GM19452 (cell line): ENCODE measurements around the gene FOXI1.

Experiments used
- ATAC-seq: cut with Tn5 transposase; IDR thresholded peaks from one replicate; pipeline ENCODE4 v1.9.1; 2021; ENCODE audit not compliant: unreplicated experiment

Gene FOXI1

DNA sequence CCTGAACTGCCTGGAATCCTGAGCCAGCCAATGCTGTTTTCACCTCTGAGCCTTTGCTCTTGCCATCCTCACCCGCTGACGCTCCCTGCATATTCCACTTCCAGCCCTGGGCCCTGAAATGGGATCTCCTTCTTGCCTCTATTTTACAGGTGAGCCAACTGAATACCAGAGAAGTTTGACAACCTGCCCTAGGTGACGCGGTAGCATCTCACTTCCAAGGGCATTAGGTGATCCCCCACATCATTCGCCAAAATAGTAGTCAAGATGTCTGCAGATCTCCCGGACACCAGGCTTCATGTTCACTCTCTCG is 43.5 kb downstream of the FOXI1 start:
- no peak for ATAC-seq

DNA sequence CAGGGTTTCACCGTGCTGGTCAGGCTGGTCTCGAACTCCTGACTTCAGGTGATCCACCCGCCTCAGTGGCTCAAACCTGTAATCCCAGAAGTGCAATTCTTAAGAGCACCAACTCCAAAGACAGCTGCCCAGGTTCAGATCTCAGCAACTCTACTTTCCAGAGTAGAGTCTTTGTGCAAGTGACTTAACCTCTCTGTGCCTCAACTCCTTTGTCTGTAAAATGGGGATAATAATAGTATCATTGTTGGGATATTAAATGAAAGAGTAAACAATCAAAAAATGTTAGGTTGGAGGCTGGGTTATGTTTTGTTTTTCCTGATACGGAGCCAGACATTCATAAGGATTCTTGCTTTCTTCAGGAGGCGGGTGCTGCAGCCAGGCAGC is 45.0 kb downstream of the FOXI1 start:
- ATAC-seq, result no peak

DNA sequence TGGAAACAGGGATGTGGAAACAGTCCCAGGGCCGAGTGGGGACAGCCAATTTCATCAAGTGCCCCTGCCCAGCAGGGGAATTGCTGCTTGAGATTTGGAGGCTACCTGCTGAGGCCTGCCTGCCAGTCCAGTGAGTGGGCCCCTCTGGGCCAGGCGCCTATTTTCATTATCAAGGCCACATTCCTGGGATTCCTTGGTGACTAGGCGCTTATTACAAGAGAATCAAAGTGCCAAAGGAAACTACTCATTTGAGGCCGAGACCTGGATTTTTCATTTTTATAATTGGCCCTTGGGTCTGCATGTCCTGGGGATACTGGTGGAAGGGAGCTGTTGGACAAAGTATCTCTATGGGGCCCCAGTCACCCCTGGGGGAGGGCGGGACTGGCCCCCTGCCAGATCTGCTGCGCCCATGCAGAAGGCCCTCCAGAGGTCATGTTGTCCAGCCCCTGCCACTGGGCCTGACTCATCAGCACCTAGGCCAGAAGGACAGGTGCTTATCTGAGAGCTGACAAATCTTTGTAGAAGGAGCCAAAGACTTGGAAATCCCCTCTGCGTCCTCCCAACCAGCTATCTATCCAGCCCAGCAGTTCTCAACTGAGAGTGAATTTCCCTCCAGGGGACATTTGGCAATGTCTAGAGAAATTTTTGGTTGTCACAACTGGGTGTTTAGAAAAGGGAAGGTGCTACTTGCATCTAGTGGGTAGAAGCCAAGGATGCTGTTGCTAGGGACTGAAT is 45.6 kb downstream of the FOXI1 start:
- ATAC-seq, result no peak

DNA sequence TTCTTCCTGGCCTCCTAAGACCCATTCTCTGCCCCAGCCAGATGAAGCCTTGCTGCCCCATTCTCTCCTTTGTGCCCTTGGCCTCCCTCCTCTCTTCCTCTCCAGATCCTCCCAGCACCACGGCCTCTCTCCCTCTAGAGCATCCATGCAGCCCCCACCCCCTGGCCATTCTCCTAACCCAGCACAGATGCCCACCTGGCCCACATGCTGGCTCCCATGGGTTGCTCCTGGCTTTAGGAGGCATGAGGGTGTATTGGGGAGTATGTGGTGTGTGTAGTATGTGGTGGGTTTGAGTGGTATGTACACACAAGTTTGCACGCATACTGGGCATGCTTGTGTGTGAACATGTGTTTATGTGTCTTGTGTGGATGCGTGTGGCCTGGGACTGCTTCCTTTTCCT is 47.1 kb downstream of the FOXI1 start:
- ATAC-seq, result no peak

DNA sequence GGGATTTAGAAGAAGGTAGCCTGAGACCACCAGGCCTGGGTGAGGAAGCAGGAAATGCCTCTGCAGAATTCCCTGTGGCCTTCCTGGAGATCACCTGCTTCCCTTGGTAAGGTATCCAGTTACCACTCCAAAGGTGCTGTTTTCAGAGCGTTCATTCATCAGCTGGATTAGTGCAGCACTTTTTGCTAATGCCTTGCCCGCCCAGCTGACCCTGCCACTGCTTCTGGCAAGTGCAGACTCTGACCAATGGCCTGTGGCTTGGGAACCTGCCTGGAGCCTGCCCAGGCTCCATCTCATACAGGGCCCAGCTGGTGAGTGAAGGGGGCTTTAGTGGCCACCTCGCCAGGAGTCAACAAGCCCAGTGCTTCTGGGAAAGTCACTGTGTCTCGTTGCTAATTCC is 48.6 kb downstream of the FOXI1 start:
- ATAC-seq, result no peak

DNA sequence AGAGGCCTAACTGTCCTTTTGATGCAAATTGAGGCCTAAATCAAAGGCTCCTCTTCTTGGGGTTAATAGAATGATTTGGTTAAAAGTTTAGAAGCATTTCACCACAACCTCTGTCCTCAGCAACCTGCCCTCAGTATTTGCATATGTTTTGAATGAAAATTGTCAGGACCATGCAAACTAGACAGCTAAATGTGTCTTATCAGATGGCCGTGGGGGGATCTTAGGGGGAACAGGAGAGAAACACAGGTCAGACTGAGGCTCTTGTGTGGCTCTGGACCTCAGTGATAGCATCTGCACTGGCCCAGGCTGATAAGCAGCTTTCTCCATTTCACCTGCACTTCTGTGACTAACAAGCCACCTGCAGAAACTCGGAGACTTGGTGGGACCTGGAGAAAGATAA is 49.0 kb downstream of the FOXI1 start:
- ATAC-seq, result no peak

DNA sequence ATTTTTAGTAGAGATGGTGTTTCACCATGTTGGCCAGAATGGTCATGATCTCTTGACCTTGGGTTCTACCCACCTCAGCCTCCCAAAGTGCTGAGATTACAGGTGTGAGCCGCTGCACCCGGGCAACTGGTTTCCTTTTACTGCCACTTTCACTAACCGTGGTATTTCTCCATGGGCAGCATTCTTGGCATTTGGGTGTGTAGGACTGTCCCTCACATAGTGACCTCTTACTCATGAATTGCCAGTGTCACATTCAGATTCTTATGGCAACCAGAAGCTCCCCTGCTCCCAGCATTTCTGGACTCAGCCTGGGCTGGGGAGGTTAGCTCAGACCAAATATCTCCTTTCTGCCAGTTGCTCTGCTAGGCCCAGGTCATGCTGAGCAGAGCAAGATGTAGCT is 50.1 kb downstream of the FOXI1 start:
- ATAC-seq, result no peak

DNA sequence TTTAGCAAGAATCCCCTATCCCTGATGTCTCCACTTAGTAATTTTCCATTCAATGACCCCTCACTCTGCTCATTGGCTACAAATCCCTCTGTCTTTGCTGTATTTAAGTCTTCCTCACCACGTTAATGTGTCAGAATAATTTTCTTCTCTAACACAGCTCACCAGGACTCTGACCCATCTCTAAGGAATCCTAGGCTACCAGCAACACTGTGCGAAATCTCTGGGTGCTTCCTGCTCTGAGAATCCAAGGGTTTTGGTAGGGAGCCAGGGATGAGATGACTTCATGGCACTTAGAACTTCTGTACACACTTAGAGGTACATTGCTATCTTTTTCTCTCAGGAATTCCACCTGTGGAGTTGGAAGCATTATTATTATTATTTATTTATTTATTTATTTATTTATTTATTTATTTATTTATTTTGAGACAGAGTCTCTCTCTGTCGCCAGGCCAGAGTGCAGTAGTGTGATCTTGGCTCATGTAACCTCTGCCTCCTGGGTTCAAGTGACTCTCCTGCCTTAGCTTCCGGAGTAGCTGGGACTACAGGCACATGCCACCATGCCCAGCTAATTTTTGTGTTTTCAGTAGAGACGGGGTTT is 53.5 kb downstream of the FOXI1 start:
- no peak for ATAC-seq
